GM18507 (cell line): Measurements from ENCODE around the gene PKMYT1.
A peak's percentile ranks its signal among the peaks of the same experiment; 100 is the strongest.

Experiments
- DNase-seq: peaks from one replicate; pipeline ENCODE4 v3.0.0; 2011; ENCODE audit warnings: low read depth; ENCODE audit not compliant: insufficient read length; ENCODE audit errors: extremely low spot score
- FAIRE-seq: peaks from 2 replicates; lab custom pipeline; 2011; peaks lifted over from hg19 to GRCh38; lab: Jason Lieb, UNC

The PKMYT1 gene

GRCh38 chr16:3003582-3004270 lies 23.5 kb upstream of the PKMYT1 start:
- FAIRE-seq (peak; percentile 99), DNase-seq (peak; percentile 99)

GRCh38 chr16:3001316-3001715 lies 21.1 kb upstream of the PKMYT1 start:
- FAIRE-seq (no peak), DNase-seq (no peak)

- no peak for FAIRE-seq
- DNase-seq: no peak
These were observed 20.3 kb upstream of the PKMYT1 start for GRCh38 chr16:3000540-3000939.

- DNase-seq (no peak), FAIRE-seq (no peak)
These were observed 19.7 kb upstream of the PKMYT1 start for GRCh38 chr16:2999929-3000328.

- FAIRE-seq (no peak), DNase-seq (no peak)
These were observed 16.1 kb upstream of the PKMYT1 start for GRCh38 chr16:2996298-2996697.

- DNase-seq (no peak), FAIRE-seq (no peak)
These were observed 12.3 kb upstream of the PKMYT1 start for GRCh38 chr16:2992383-2993081.

GRCh38 chr16:2991566-2992261 lies 11.5 kb upstream of the PKMYT1 start:
- FAIRE-seq (no peak), DNase-seq (no peak)

GRCh38 chr16:2990891-2991290 lies 10.6 kb upstream of the PKMYT1 start:
- DNase-seq: no peak
- FAIRE-seq: no peak

- no peak for FAIRE-seq
- DNase-seq: no peak
These were observed 8.4 kb upstream of the PKMYT1 start for GRCh38 chr16:2988590-2989099.

- FAIRE-seq (no peak), DNase-seq (no peak)
These were observed 7.6 kb upstream of the PKMYT1 start for GRCh38 chr16:2987833-2988232.

- FAIRE-seq: no peak
- DNase-seq: no peak
These were observed 7.0 kb upstream of the PKMYT1 start for GRCh38 chr16:2987286-2987685.

- FAIRE-seq (no peak), DNase-seq (no peak)
These were observed 6.5 kb upstream of the PKMYT1 start for GRCh38 chr16:2986623-2987188.

- DNase-seq (no peak), FAIRE-seq (no peak)
These were observed 5.7 kb upstream of the PKMYT1 start for GRCh38 chr16:2985893-2986355.

- FAIRE-seq (no peak), DNase-seq (no peak)
These were observed 5.2 kb upstream of the PKMYT1 start for GRCh38 chr16:2985462-2985861.

- peak; percentile 73 for FAIRE-seq
- DNase-seq: peak; percentile 76
These were observed 3.5 kb upstream of the PKMYT1 start for GRCh38 chr16:2983706-2984136.

- no peak for DNase-seq
- FAIRE-seq: no peak
These were observed 2.2 kb upstream of the PKMYT1 start for GRCh38 chr16:2982402-2982801.

- DNase-seq: no peak
These were observed 1.6 kb upstream of the PKMYT1 start for GRCh38 chr16:2981899-2982250.

GRCh38 chr16:2981177-2981898 lies 1.1 kb upstream of the PKMYT1 start:
- DNase-seq (no peak), FAIRE-seq (no peak)

More at GRCh38 chr16:2981899-2982250, 1.6 kb upstream of the PKMYT1 start:
- FAIRE-seq: no peak

- DNase-seq: no peak
- FAIRE-seq: no peak
These were observed 498 bp downstream of the PKMYT1 start for GRCh38 chr16:2979669-2980226.
